Fibroblast of pulmonary artery (primary cell): ENCODE results near the gene MMP19.

Source experiments
- DNase-seq: peaks from one replicate; pipeline ENCODE4 v3.0.0-alpha.2; 2010; ENCODE audit warnings: low read depth
- H3K4me3 ChIP-seq: replicated peaks from 2 replicates; pipeline ENCODE4 v1.5.1; 2011; ENCODE audit warnings: low read depth, mild to moderate bottlenecking, control low read depth, low read length, moderate library complexity
- TF ChIP-seq, protein P1 (sequence below): IDR thresholded peaks from 2 replicates; pipeline ENCODE4 v1.5.1; 2011; ENCODE audit warnings: mild to moderate bottlenecking, control low read depth, low read length, inconsistent platforms; ENCODE audit errors: missing control alignments

MMP19 gene

DNA sequence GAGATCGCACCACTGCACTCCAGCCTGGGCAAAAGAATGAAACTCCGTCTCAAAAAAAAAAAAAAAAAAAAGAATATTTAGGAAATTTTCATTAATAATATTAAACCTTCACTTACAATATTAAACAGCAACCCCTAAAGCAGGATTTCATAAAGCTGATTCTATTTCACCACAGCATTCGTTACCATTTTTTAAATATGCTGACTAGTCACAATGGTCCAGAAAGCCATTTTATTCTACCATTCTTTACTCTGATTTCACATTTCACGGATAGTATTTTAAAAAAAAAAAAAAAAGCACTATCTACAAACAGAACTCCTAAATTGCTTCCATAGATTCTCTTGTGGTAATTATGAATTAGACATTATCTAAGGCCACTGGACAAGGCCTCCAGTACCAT, 52.8 kb downstream of the MMP19 start:
- TF ChIP-seq, protein P1, sequence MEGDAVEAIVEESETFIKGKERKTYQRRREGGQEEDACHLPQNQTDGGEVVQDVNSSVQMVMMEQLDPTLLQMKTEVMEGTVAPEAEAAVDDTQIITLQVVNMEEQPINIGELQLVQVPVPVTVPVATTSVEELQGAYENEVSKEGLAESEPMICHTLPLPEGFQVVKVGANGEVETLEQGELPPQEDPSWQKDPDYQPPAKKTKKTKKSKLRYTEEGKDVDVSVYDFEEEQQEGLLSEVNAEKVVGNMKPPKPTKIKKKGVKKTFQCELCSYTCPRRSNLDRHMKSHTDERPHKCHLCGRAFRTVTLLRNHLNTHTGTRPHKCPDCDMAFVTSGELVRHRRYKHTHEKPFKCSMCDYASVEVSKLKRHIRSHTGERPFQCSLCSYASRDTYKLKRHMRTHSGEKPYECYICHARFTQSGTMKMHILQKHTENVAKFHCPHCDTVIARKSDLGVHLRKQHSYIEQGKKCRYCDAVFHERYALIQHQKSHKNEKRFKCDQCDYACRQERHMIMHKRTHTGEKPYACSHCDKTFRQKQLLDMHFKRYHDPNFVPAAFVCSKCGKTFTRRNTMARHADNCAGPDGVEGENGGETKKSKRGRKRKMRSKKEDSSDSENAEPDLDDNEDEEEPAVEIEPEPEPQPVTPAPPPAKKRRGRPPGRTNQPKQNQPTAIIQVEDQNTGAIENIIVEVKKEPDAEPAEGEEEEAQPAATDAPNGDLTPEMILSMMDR = no peak
- H3K4me3 ChIP-seq = no peak overlapping the region

DNA sequence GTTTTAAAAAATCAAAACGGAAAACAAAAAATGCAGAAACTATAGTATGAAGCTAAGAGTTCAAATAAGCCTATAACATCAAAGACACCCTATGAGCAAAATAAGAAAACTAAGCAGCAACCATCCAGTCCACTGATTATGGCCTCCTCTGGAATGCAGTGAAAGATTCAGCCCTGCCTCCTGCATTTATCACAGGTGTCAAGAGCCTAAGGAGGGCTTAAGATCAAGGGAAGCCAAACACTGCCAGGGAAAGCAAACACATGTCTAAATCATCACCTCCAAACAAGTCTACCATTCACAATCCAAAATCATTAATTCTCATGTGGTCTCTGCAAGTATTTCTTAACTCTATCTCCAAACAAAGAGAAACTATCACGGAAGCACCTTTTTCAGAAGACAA, 53.6 kb downstream of the MMP19 start:
- TF ChIP-seq, protein P1 = no peak
- DNase-seq = no peak
- H3K4me3 ChIP-seq = no peak overlapping the region

More for the DNA sequence above, 52.8 kb downstream of the MMP19 start:
- no peak for DNase-seq

DNA sequence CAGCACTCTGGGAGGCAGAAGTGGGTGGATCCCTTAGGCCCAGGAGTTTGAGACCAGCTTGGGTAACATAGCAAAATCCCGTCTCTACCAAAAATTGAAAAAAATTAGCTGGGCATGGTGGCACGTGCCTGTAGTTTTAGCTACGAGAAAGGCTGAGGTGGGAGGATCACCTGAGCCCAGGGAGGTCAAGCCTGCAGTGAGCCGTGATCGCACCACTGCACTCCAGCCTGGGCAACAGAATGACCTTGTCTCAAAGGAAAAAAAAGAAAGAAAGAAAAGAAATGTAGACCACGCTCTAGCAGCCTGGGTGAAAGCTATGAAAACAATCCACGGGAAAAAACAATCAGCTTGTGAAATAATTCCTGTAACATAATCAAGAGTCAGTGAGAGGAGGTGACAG, 54.2 kb downstream of the MMP19 start:
- no peak overlapping the region for H3K4me3 ChIP-seq
- no peak for DNase-seq
- TF ChIP-seq, protein P1 = no peak
